ENCODE measurements around the gene ORAI2. TPM values are rescaled to one million over a fixed set of nuclear protein-coding genes. Genes with fewer than 3 reads are reported as not detected.

Gene ORAI2
- polyA plus RNA-seq, 1 of the 3 experiments (the other 2 are of a cell fraction), result 85.8 TPM

DNA sequence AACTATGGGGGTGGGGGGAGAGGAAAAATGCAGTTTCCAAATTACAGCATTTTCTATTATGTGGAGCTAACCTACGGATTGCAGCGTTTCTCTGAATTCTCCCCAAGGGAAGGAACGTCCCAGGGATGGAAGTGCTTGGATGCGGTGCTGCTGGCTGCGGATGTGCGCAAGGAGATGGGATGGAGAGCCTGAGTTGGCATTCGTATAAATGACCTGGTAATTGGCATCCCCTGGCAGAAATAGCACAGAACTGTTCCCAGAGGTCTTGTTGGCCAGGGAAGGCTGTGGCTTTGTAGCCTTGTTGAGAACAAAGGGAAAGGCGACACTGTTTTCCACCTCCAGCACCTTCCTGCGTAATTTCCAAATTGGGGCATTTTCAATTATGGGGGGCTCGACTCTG is 2.7 kb downstream of the ORAI2 start:
- Histone ChIP-seq H3K27ac (ENCODE audit: low read depth in 2 of 2, low read length in 1 of 2) (no peak overlapping the region), H3K4me3 (ENCODE audit: low read depth in 2 of 2, low read length in 1 of 2) (no peak overlapping the region), H3K4me2 (no peak overlapping the region), H3K9ac (no peak overlapping the region), H3K9me3 (no peaks in the 10 kb centered on the region), H3K9me2 (no peaks in the 10 kb centered on the region), H3F3A (replicated peaks; ENCODE audit: insufficient read depth) (peaks cover 24% of the 10 kb centered on the region), H4K20me1 (ENCODE audit: insufficient read depth) (no peaks in the 10 kb centered on the region), H3K4me1 (ENCODE audit: control insufficient read depth in 1 of 2, insufficient read depth in 2 of 2, low read depth in 1 of 2, low read length in 1 of 2) (peaks cover 14 to 15% of the 10 kb centered on the region in 2 experiments; a peak in 3 of 4 replicates), H2AFZ (ENCODE audit: low read depth) (no peak overlapping the region), H3K36me3 (replicated peaks in 1 of 2; ENCODE audit: control insufficient read depth in 1 of 2, insufficient read depth in 2 of 2, low read length in 1 of 2) (peaks cover 0 to 34% of the 10 kb centered on the region in 2 experiments), H3K79me2 (ENCODE audit: insufficient read depth) (peaks cover 56% of the 10 kb centered on the region), H3K27me3 (ENCODE audit: insufficient read depth) (no peaks in the 10 kb centered on the region)
- WGBS (ENCODE audit: low lambda C conversion rate), result 94% methylated on average over 10 of the region's 10 CpGs
- ChIA-PET POLR2A (no interaction called here), CTCF (interaction anchor here (0.7 to 2.5 kb wide), 4 partner anchors 15 to 156 kb away, joined by 3 to 12 read pairs (median 4); no protein-coding TSS in a partner anchor)
- TF ChIP-seq, protein P1, sequence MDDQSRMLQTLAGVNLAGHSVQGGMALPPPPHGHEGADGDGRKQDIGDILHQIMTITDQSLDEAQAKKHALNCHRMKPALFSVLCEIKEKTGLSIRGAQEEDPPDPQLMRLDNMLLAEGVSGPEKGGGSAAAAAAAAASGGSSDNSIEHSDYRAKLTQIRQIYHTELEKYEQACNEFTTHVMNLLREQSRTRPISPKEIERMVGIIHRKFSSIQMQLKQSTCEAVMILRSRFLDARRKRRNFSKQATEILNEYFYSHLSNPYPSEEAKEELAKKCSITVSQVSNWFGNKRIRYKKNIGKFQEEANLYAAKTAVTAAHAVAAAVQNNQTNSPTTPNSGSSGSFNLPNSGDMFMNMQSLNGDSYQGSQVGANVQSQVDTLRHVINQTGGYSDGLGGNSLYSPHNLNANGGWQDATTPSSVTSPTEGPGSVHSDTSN (IDR thresholded peaks at IDR 0.05), result no peak
- no peak for TF ChIP-seq YY1 (IDR thresholded peaks at IDR 0.05; ENCODE audit: low read depth)
- no peak for TF ChIP-seq FOXM1 (IDR thresholded peaks at IDR 0.05; ENCODE audit: low read depth)
- no peak for TF ChIP-seq RAD21 (IDR thresholded peaks at IDR 0.05; ENCODE audit: low read length)
- no peak for TF ChIP-seq FOXJ3 (CRISPR knock-in tag; IDR thresholded peaks at IDR 0.05)
- TF ChIP-seq JUND (IDR thresholded peaks at IDR 0.05), result no peak
- TF ChIP-seq MXI1 (IDR thresholded peaks at IDR 0.05; ENCODE audit: low read depth, low read length), result no peak
- TF ChIP-seq GATA2 (CRISPR knock-in tag; IDR thresholded peaks at IDR 0.05), result no peak
- no peak for TF ChIP-seq GABPA (IDR thresholded peaks at IDR 0.05; ENCODE audit: low read depth)
- TF ChIP-seq RFX5 (IDR thresholded peaks at IDR 0.05; ENCODE audit: low read length), result no peak
- TF ChIP-seq NFIC (IDR thresholded peaks at IDR 0.05; ENCODE audit: borderline replicate concordance), result no peak
- TF ChIP-seq CHD2 (IDR thresholded peaks at IDR 0.05; ENCODE audit: low read length, partially characterized antibody), result no peak
- TF ChIP-seq NRF1 (IDR thresholded peaks at IDR 0.05; ENCODE audit: low read depth, low read length), result no peak
- TF ChIP-seq, protein P2, sequence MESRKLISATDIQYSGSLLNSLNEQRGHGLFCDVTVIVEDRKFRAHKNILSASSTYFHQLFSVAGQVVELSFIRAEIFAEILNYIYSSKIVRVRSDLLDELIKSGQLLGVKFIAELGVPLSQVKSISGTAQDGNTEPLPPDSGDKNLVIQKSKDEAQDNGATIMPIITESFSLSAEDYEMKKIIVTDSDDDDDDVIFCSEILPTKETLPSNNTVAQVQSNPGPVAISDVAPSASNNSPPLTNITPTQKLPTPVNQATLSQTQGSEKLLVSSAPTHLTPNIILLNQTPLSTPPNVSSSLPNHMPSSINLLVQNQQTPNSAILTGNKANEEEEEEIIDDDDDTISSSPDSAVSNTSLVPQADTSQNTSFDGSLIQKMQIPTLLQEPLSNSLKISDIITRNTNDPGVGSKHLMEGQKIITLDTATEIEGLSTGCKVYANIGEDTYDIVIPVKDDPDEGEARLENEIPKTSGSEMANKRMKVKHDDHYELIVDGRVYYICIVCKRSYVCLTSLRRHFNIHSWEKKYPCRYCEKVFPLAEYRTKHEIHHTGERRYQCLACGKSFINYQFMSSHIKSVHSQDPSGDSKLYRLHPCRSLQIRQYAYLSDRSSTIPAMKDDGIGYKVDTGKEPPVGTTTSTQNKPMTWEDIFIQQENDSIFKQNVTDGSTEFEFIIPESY (IDR thresholded peaks at IDR 0.05; ENCODE audit: borderline replicate concordance, low read depth), result no peak
- peak; percentile 12 for DNase-seq

DNA sequence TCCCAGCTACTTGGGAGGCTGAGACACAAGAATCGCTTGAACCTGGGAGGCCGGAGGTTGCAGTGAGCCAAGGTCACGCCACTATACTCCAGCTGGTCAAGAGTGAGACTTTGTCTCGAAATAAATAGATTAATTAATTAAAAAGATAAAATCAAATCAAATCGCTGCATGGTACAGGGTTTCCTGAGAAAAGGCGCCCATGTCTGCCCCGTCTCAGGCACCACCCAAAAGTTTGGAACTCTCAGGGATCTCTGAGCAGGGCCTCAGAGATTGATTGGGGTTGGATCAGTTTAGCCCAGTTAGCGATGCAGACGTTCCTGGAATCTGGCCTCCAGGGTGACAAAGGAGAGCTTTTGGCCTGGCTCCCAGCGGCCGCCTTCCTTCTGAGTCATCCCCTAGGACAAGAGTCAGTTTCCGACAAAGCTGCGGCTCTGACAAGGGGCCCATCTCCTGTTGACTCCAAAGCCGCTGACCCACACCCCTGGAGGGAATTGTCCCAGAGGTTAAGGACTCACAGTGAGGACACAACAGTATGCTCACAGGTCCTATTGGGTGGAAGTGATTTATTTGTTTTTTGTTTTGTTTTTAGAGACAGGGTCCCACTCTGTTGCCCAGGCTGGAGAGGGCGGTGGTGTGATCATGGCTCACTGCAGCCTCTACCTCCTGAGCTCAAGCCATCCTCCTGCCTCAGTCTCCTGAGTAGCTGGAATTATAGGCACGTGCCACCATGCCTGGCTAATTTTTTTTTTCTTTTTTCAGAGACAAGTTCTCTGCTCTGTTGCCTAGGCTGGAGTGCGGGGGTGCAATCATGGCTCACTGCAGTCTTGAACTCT is 6.8 kb downstream of the ORAI2 start:
- Histone ChIP-seq H3K79me2 (ENCODE audit: insufficient read depth) (peaks cover 50% of the 10 kb centered on the region), H3F3A (replicated peaks; ENCODE audit: insufficient read depth) (peaks cover 12% of the 10 kb centered on the region), H3K4me2 (peak overlapping the region; percentile 59), H3K9ac (peak overlapping the region; percentile 14; the same call in 1 of the 2 replicates), H3K4me3 (ENCODE audit: low read depth in 2 of 2, low read length in 1 of 2) (no peak overlapping the region), H3K27me3 (ENCODE audit: insufficient read depth) (no peaks in the 10 kb centered on the region), H4K20me1 (ENCODE audit: insufficient read depth) (no peaks in the 10 kb centered on the region), H3K9me3 (no peaks in the 10 kb centered on the region), H3K4me1 (ENCODE audit: control insufficient read depth in 1 of 2, insufficient read depth in 2 of 2, low read depth in 1 of 2, low read length in 1 of 2) (peaks cover 7 to 12% of the 10 kb centered on the region in 2 experiments; a peak in 2 of 4 replicates), H3K9me2 (no peaks in the 10 kb centered on the region), H2AFZ (ENCODE audit: low read depth) (peak overlapping the region; percentile 6; the same call in 1 of the 2 replicates), H3K27ac (ENCODE audit: low read depth in 2 of 2, low read length in 1 of 2) (peak overlapping the region; percentile 41 to 69), H3K36me3 (replicated peaks in 1 of 2; ENCODE audit: control insufficient read depth in 1 of 2, insufficient read depth in 2 of 2, low read length in 1 of 2) (peaks cover 2 to 52% of the 10 kb centered on the region in 2 experiments)
- 40% methylated on average over 17 of the region's 17 CpGs for WGBS (ENCODE audit: low lambda C conversion rate)
- peak; percentile 40 for DNase-seq
- ChIA-PET POLR2A (interaction anchor here (0.6 kb wide), 1 partner anchor 8 kb away, joined by 3 read pairs; no protein-coding TSS in a partner anchor), CTCF (interaction anchor here (1.0 to 6.5 kb wide), 6 partner anchors 10 to 167 kb away, joined by 3 to 40 read pairs (median 4); partner anchors contain the start of gene PRKRIP1)
- TF ChIP-seq, protein P3, sequence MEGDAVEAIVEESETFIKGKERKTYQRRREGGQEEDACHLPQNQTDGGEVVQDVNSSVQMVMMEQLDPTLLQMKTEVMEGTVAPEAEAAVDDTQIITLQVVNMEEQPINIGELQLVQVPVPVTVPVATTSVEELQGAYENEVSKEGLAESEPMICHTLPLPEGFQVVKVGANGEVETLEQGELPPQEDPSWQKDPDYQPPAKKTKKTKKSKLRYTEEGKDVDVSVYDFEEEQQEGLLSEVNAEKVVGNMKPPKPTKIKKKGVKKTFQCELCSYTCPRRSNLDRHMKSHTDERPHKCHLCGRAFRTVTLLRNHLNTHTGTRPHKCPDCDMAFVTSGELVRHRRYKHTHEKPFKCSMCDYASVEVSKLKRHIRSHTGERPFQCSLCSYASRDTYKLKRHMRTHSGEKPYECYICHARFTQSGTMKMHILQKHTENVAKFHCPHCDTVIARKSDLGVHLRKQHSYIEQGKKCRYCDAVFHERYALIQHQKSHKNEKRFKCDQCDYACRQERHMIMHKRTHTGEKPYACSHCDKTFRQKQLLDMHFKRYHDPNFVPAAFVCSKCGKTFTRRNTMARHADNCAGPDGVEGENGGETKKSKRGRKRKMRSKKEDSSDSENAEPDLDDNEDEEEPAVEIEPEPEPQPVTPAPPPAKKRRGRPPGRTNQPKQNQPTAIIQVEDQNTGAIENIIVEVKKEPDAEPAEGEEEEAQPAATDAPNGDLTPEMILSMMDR (IDR thresholded peaks at IDR 0.05), result no peak
- peak; percentile 96 for TF ChIP-seq NFIC (IDR thresholded peaks at IDR 0.05; ENCODE audit: borderline replicate concordance)
- TF ChIP-seq TEAD4 (IDR thresholded peaks at IDR 0.05; ENCODE audit: borderline replicate concordance, insufficient read depth), result 0 out of 2 replicates have a peak, but pooled peaks have one; percentile 64
- TF ChIP-seq MEF2A (IDR thresholded peaks at IDR 0.05; ENCODE audit: borderline replicate concordance, low read depth), result no peak
- TF ChIP-seq YY1 (IDR thresholded peaks at IDR 0.05; ENCODE audit: low read depth), result no peak
- no peak for TF ChIP-seq RCOR1 (IDR thresholded peaks at IDR 0.05; ENCODE audit: low read length)
- TF ChIP-seq MXI1 (IDR thresholded peaks at IDR 0.05; ENCODE audit: low read depth, low read length), result no peak
- peak; percentile 66; the same call in 1 of the 2 replicates for TF ChIP-seq TCF12 (IDR thresholded peaks at IDR 0.05)
- TF ChIP-seq FOSL2 (IDR thresholded peaks at IDR 0.05; ENCODE audit: borderline replicate concordance, low read depth), result peak; percentile 95
- TF ChIP-seq RFX5 (IDR thresholded peaks at IDR 0.05; ENCODE audit: low read length), result no peak
- TF ChIP-seq, protein P4, sequence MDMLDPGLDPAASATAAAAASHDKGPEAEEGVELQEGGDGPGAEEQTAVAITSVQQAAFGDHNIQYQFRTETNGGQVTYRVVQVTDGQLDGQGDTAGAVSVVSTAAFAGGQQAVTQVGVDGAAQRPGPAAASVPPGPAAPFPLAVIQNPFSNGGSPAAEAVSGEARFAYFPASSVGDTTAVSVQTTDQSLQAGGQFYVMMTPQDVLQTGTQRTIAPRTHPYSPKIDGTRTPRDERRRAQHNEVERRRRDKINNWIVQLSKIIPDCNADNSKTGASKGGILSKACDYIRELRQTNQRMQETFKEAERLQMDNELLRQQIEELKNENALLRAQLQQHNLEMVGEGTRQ (IDR thresholded peaks at IDR 0.05; ENCODE audit: borderline replicate concordance, low read depth, low read length), result no peak
- peak; percentile 88; the same call in 1 of the 2 replicates for TF ChIP-seq JUND (IDR thresholded peaks at IDR 0.05)

Data from SK-N-SH (cell line).